GM18951 (cell line): ENCODE results near the gene HMCN1.

Experiments used
- POLR2A ChIP-seq: IDR thresholded peaks from 4 replicates; pipeline ENCODE4 v1.6.1; 2011; ENCODE audit warnings: mild to moderate bottlenecking; ENCODE audit not compliant: insufficient read length, insufficient read depth; ENCODE audit errors: extremely low read depth
- in situ Hi-C: fragments of 300-500 bp; cut with MboI; formaldehyde crosslinking; loops from one replicate; pipeline ENCODE4 v1.12.0; 2022; ENCODE audit warnings: low sequenced_read_pairs, mixed read lengths, inconsistent platforms; ENCODE audit not compliant: unreplicated experiment

The HMCN1 gene

GRCh38 chr1:185834371-185834905 is 100.2 kb downstream of the HMCN1 start:
- in situ Hi-C loops = no loop called here
- TF ChIP-seq POLR2A = no peak

DNA sequence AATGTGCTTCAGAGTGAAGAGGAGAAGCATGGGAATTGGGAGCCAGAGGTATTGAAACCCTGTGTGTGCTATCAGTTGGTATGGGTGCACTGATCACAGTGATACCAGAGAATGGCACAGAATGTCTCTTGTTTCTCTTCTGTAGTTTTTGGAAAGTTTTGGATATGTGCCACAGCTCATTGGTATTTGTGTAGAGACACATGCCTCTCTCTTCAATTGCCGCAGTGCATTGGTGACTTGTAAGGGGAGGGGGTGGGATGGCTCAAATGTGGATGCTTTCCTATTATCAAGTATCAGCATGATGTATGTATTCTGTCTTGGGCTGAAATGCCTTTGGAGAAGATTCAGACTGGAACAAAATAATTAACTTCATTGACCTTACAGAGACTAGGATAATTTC is 101.0 kb downstream of the HMCN1 start:
- no peak for TF ChIP-seq POLR2A
- in situ Hi-C loops = no loop called here

DNA sequence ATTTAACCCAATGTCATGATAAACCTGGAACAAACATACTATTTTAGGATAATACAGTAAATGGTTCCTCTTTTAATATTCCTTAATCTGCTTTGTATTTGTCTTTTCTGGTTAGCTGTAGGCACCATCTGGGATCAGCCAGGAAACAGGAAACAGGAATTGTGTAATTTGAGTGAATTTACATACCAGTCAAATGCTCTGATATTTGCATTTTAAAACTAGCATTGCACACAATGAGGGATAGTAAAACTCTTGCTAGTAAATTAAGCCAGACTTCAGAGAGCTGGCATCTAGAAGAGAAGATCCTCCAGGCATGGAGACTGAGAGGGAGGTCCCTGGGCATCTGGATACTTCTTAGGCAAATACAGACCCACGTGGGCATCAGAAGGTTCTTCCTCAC is 103.5 kb downstream of the HMCN1 start:
- in situ Hi-C loops = no loop called here
- no peak for TF ChIP-seq POLR2A

DNA sequence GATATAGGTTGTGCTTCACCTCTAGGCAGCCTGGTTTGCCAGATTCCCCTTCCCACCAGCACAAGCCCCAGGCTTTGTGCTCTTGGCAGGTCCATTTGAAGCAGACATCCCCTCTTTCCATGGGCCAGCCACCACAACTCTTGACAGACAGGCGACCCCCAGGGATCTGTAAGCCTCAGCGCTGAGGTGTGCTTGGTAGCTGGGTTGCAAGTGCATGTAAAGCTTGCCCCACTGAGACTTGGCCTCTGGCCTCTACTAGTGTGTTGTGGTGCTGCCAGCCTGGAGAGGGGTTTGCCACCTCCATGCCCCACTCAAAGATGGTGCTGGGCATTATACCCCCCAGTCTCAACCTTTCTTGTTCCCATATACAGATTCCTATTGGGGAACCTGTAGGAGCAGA is 103.9 kb downstream of the HMCN1 start:
- TF ChIP-seq POLR2A = no peak
- in situ Hi-C loops = no loop called here

GRCh38 chr1:185840880-185841279 is 106.7 kb downstream of the HMCN1 start:
- TF ChIP-seq POLR2A = no peak
- in situ Hi-C loops = no loop called here

- in situ Hi-C loops = no loop called here
- no peak for TF ChIP-seq POLR2A
Measured at GRCh38 chr1:185843297-185843869, 109.2 kb downstream of the HMCN1 start.

DNA sequence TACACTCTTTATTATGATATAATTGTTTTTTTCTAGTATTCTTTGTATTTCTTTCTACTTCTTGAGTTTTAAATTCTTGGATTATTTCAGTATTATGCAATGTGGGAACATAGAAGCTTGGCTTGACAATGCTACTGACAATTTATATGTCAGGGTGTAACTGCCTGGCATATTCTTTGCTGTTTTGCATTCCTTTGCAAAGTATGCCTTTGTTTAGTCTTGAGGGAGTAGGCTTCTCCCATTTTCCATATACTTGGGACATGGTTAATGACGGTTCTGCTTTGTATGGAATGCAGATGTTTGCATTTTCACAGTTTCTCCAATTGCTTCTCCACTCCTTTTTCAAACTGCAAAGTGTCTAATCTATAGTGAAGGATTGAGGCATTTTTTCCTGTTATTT is 109.8 kb downstream of the HMCN1 start:
- in situ Hi-C loops = no loop called here
- no peak for TF ChIP-seq POLR2A

DNA sequence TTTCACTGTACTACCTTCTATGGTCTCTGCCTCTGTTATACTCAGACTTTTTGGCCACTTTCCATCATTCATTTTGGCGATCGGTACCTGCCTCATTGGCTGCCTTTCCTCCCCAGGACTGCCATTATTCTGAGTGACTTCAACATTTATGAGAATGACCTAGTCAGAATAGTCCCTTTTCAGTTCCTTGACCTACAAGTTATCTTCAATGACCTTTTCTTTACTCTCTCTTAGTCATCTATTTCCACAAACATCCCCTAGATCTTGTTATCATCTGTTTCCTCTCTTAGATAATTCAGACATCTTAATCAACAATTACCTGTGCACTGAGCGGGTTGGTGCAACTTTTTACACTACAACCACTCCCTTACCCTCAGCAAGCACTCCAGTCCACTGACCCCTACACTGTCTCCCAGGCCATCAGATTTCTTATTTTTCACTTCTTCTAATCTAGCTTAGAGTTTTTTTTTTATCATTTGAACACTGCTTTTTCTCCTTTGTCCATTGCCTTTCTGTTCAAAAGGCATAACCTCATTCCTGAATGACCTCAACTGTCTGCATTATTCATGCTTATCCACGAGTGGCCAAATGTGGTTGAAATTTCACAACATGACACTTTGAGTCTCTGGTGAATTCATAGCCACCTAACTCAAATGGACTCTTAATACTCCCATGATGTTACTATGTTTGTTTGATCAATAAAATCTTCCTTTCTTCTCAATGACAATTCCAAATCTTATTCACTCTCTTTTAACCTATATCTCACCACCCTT is 112.7 kb downstream of the HMCN1 start:
- TF ChIP-seq POLR2A = no peak
- in situ Hi-C loops = no loop called here

GRCh38 chr1:185849014-185849413 is 114.8 kb downstream of the HMCN1 start:
- in situ Hi-C loops = no loop called here
- no peak for TF ChIP-seq POLR2A

GRCh38 chr1:185850366-185850765 is 116.2 kb downstream of the HMCN1 start:
- no peak for TF ChIP-seq POLR2A
- in situ Hi-C loops = no loop called here

GRCh38 chr1:185853739-185854138 is 119.5 kb downstream of the HMCN1 start:
- in situ Hi-C loops = no loop called here
- no peak for TF ChIP-seq POLR2A

DNA sequence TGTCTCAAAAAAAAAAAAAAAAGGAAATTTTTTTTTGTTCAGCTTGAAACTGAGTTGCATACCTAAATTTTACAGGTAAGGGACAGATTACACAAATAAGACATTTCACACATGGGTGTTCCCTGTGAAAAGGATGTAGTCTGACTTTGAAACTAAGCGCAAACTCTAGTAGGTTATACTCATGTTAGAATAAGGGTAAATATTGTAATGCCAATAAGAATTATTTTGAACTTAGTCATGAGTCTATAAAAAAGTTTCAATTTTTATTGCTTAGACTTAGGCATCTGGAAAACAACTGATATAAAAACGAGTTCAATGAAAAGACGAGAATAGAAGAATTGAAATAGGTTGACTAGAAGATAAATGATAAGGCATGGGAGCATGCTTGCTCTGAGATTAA is 122.3 kb downstream of the HMCN1 start:
- no peak for TF ChIP-seq POLR2A
- in situ Hi-C loops = no loop called here

DNA sequence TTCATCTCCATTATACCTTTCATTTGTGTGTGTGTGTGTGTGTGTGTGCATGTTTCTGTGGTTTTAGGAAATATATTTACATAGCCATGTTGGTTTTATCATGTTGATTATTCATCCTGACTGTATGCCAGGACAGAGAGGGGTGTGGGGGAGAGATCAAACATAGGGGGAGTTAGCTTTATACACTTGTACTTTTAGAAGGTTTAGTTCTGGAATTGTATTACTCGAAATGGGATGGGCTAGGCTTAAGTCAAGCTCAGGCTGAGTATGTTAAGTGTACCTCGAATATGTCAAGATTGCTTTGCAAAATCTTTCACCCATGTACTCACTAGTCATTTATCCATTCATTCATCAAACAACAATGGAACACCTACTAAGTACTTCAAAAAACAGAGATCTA is 123.3 kb downstream of the HMCN1 start:
- in situ Hi-C loops = no loop called here
- TF ChIP-seq POLR2A = no peak

- in situ Hi-C loops = no loop called here
- TF ChIP-seq POLR2A = no peak
Measured at GRCh38 chr1:185860311-185860710, 126.1 kb downstream of the HMCN1 start.
